HG02798 (cell line): ENCODE data around the gene FCHSD2.

Source experiments
- ATAC-seq: cut with Tn5 transposase; IDR thresholded peaks from one replicate; pipeline ENCODE4 v1.9.1; 2021; ENCODE audit warnings: mild to moderate bottlenecking; ENCODE audit not compliant: unreplicated experiment, poor library complexity

FCHSD2 gene

GRCh38 chr11:73019449-73019848, 122.7 kb downstream of the FCHSD2 start:
- no peak for ATAC-seq

GRCh38 chr11:73018856-73019255, 123.3 kb downstream of the FCHSD2 start:
- no peak for ATAC-seq

GRCh38 chr11:73017024-73017751, 124.9 kb downstream of the FCHSD2 start:
- no peak for ATAC-seq

GRCh38 chr11:73013021-73013420, 129.1 kb downstream of the FCHSD2 start:
- ATAC-seq: no peak

- no peak for ATAC-seq
Observed at GRCh38 chr11:73012121-73012863, 129.8 kb downstream of the FCHSD2 start.

GRCh38 chr11:73011126-73011817, 130.8 kb downstream of the FCHSD2 start:
- ATAC-seq: no peak

- ATAC-seq: no peak
Observed at GRCh38 chr11:73009972-73010371, 132.1 kb downstream of the FCHSD2 start.

- ATAC-seq: no peak
Observed at GRCh38 chr11:73004088-73004487, 138.0 kb downstream of the FCHSD2 start.

GRCh38 chr11:73003088-73003487, 139.0 kb downstream of the FCHSD2 start:
- peak; percentile 30 for ATAC-seq

GRCh38 chr11:73002214-73002613, 139.9 kb downstream of the FCHSD2 start:
- ATAC-seq: no peak

GRCh38 chr11:73001615-73002014, 140.5 kb downstream of the FCHSD2 start:
- ATAC-seq: no peak

GRCh38 chr11:72998676-72999075, 143.4 kb downstream of the FCHSD2 start:
- no peak for ATAC-seq

- no peak for ATAC-seq
Observed at GRCh38 chr11:72996959-72997358, 145.2 kb downstream of the FCHSD2 start.

GRCh38 chr11:72989727-72990126, 152.4 kb downstream of the FCHSD2 start:
- ATAC-seq: no peak

- no peak for ATAC-seq
Observed at GRCh38 chr11:72988821-72989220, 153.3 kb downstream of the FCHSD2 start.

GRCh38 chr11:72985645-72986044, 156.5 kb downstream of the FCHSD2 start:
- ATAC-seq: no peak

- ATAC-seq: no peak
Observed at GRCh38 chr11:72984453-72985077, 157.6 kb downstream of the FCHSD2 start.

- ATAC-seq: no peak
Observed at GRCh38 chr11:72983560-72983959, 158.6 kb downstream of the FCHSD2 start.

GRCh38 chr11:72981971-72982685, 160.0 kb downstream of the FCHSD2 start:
- no peak for ATAC-seq

- no peak for ATAC-seq
Observed at GRCh38 chr11:72981080-72981479, 161.0 kb downstream of the FCHSD2 start.
